ENCODE measurements around the gene NACC2. TPM values are rescaled to one million over a fixed set of nuclear protein-coding genes. Genes with fewer than 3 reads are reported as not detected.
A peak's percentile ranks its signal among the peaks of the same experiment; 100 is the strongest.

Gene NACC2
- total RNA-seq, 2 experiments from 2014 or later: 5.6 to 6.4 TPM

- H3K9me3 Mint-ChIP-seq (ENCODE audit: insufficient read depth): no peaks in the 10 kb centered on the region
- POLR2A ChIA-PET: interaction anchor here (0.6 to 0.7 kb wide), 2 partner anchors 107 to 116 kb away, joined by 3 read pairs; partner anchors contain the start of gene NACC2
- DNase-seq: peak; percentile 80
Observed at GRCh38 chr9:135978642-135979546, 116.2 kb downstream of the NACC2 start.

GRCh38 chr9:135976944-135977343 lies 118.1 kb downstream of the NACC2 start:
- no peak for DNase-seq
- CTCF ChIA-PET: no interaction called here
- Mint-ChIP-seq H3K36me3 (ENCODE audit: low read depth) (no peaks in the 10 kb centered on the region), H3K4me1 (ENCODE audit: low read depth) (peaks cover 21% of the 10 kb centered on the region), H3K4me3 (no peak overlapping the region), H3K27me3 (ENCODE audit: low read depth) (no peaks in the 10 kb centered on the region), H3K27ac (no peak overlapping the region), H3K9me3 (ENCODE audit: insufficient read depth) (no peaks in the 10 kb centered on the region)
- no peak for ATAC-seq
- POLR2A ChIA-PET: no interaction called here

More at GRCh38 chr9:135978642-135979546, 116.2 kb downstream of the NACC2 start:
- CTCF ChIA-PET: interaction anchor here (1.4 to 1.5 kb wide), 2 partner anchors 12 to 144 kb away, joined by 3 to 4 read pairs; no protein-coding TSS in a partner anchor
- peak; percentile 95 for ATAC-seq
- H3K27ac Mint-ChIP-seq: peak overlapping the region; percentile 86
- H3K4me1 Mint-ChIP-seq (ENCODE audit: low read depth): peaks cover 14% of the 10 kb centered on the region
- no peaks in the 10 kb centered on the region for H3K27me3 Mint-ChIP-seq (ENCODE audit: low read depth)
- H3K36me3 Mint-ChIP-seq (ENCODE audit: low read depth): no peaks in the 10 kb centered on the region
- H3K4me3 Mint-ChIP-seq: peak overlapping the region; percentile 51

GRCh38 chr9:135976531-135976930 lies 118.6 kb downstream of the NACC2 start:
- Mint-ChIP-seq H3K27me3 (ENCODE audit: low read depth) (no peaks in the 10 kb centered on the region), H3K27ac (no peak overlapping the region), H3K36me3 (ENCODE audit: low read depth) (no peaks in the 10 kb centered on the region), H3K4me1 (ENCODE audit: low read depth) (peaks cover 21% of the 10 kb centered on the region), H3K4me3 (no peak overlapping the region), H3K9me3 (ENCODE audit: insufficient read depth) (no peaks in the 10 kb centered on the region)
- ATAC-seq (no peak), DNase-seq (no peak)
- POLR2A ChIA-PET: interaction anchor here (0.6 kb wide), 1 partner anchor 9 kb away, joined by 4 read pairs; no protein-coding TSS in a partner anchor
- CTCF ChIA-PET: interaction anchor here (0.9 kb wide), 1 partner anchor 9 kb away, joined by 4 read pairs; no protein-coding TSS in a partner anchor

GRCh38 chr9:135975834-135976233 lies 119.3 kb downstream of the NACC2 start:
- POLR2A ChIA-PET: interaction anchor here (0.6 kb wide), 1 partner anchor 10 kb away, joined by 4 read pairs; no protein-coding TSS in a partner anchor
- ATAC-seq: no peak
- CTCF ChIA-PET: interaction anchor here (0.9 to 1.1 kb wide), 2 partner anchors 8 to 377 kb away, joined by 3 to 4 read pairs; no protein-coding TSS in a partner anchor
- Mint-ChIP-seq H3K27ac (no peak overlapping the region), H3K27me3 (ENCODE audit: low read depth) (no peaks in the 10 kb centered on the region), H3K9me3 (ENCODE audit: insufficient read depth) (no peaks in the 10 kb centered on the region), H3K4me1 (ENCODE audit: low read depth) (peaks cover 21% of the 10 kb centered on the region), H3K36me3 (ENCODE audit: low read depth) (no peaks in the 10 kb centered on the region), H3K4me3 (no peak overlapping the region)
- DNase-seq: no peak

- H3K4me1 Mint-ChIP-seq (ENCODE audit: low read depth): peaks cover 16% of the 10 kb centered on the region
- no peak overlapping the region for H3K27ac Mint-ChIP-seq
- DNase-seq: no peak
- ATAC-seq: no peak
- H3K9me3 Mint-ChIP-seq (ENCODE audit: insufficient read depth): no peaks in the 10 kb centered on the region
- H3K4me3 Mint-ChIP-seq: no peak overlapping the region
- H3K36me3 Mint-ChIP-seq (ENCODE audit: low read depth): no peaks in the 10 kb centered on the region
- ChIA-PET POLR2A (no interaction called here), CTCF (no interaction called here)
- H3K27me3 Mint-ChIP-seq (ENCODE audit: low read depth): no peaks in the 10 kb centered on the region
Observed at GRCh38 chr9:135974220-135974573, 120.9 kb downstream of the NACC2 start.

- ChIA-PET CTCF (interaction anchor here (0.8 kb wide), 1 partner anchor 17 kb away, joined by 3 read pairs; no protein-coding TSS in a partner anchor), POLR2A (no interaction called here)
- Mint-ChIP-seq H3K36me3 (ENCODE audit: low read depth) (no peaks in the 10 kb centered on the region), H3K4me3 (no peak overlapping the region), H3K27me3 (ENCODE audit: low read depth) (no peaks in the 10 kb centered on the region), H3K27ac (no peak overlapping the region), H3K4me1 (ENCODE audit: low read depth) (peaks cover 9% of the 10 kb centered on the region), H3K9me3 (ENCODE audit: insufficient read depth) (no peaks in the 10 kb centered on the region)
- ATAC-seq (no peak), DNase-seq (no peak)
Observed at GRCh38 chr9:135973277-135974219, 121.5 kb downstream of the NACC2 start.

- H3K27ac Mint-ChIP-seq: no peak overlapping the region
- H3K9me3 Mint-ChIP-seq (ENCODE audit: insufficient read depth): no peaks in the 10 kb centered on the region
- peaks cover 15% of the 10 kb centered on the region for H3K4me1 Mint-ChIP-seq (ENCODE audit: low read depth)
- no peak overlapping the region for H3K4me3 Mint-ChIP-seq
- POLR2A ChIA-PET: no interaction called here
- ATAC-seq (peak; percentile 54), DNase-seq (peak; percentile 72)
- CTCF ChIA-PET: no interaction called here
- H3K36me3 Mint-ChIP-seq (ENCODE audit: low read depth): no peaks in the 10 kb centered on the region
- no peaks in the 10 kb centered on the region for H3K27me3 Mint-ChIP-seq (ENCODE audit: low read depth)
Observed at GRCh38 chr9:135971892-135972291, 123.2 kb downstream of the NACC2 start.

GRCh38 chr9:135971111-135971766 lies 123.8 kb downstream of the NACC2 start:
- DNase-seq (no peak), ATAC-seq (no peak)
- peaks cover 17% of the 10 kb centered on the region for H3K4me1 Mint-ChIP-seq (ENCODE audit: low read depth)
- H3K27ac Mint-ChIP-seq: no peak overlapping the region
- POLR2A ChIA-PET: no interaction called here
- no peaks in the 10 kb centered on the region for H3K27me3 Mint-ChIP-seq (ENCODE audit: low read depth)
- H3K4me3 Mint-ChIP-seq: no peak overlapping the region
- CTCF ChIA-PET: no interaction called here
- H3K36me3 Mint-ChIP-seq (ENCODE audit: low read depth): no peaks in the 10 kb centered on the region
- H3K9me3 Mint-ChIP-seq (ENCODE audit: insufficient read depth): no peaks in the 10 kb centered on the region

- H3K27me3 Mint-ChIP-seq (ENCODE audit: low read depth): no peaks in the 10 kb centered on the region
- H3K36me3 Mint-ChIP-seq (ENCODE audit: low read depth): no peaks in the 10 kb centered on the region
- no peak for DNase-seq
- no peak overlapping the region for H3K27ac Mint-ChIP-seq
- ChIA-PET POLR2A (no interaction called here), CTCF (interaction anchor here (3.8 kb wide), 1 partner anchor 120 kb away, joined by 21 read pairs; no protein-coding TSS in a partner anchor)
- H3K9me3 Mint-ChIP-seq (ENCODE audit: insufficient read depth): no peaks in the 10 kb centered on the region
- ATAC-seq: no peak
- H3K4me3 Mint-ChIP-seq: no peak overlapping the region
- H3K4me1 Mint-ChIP-seq (ENCODE audit: low read depth): peaks cover 17% of the 10 kb centered on the region
Observed at GRCh38 chr9:135970128-135970815, 124.8 kb downstream of the NACC2 start.

- Mint-ChIP-seq H3K9me3 (ENCODE audit: insufficient read depth) (no peaks in the 10 kb centered on the region), H3K27ac (no peak overlapping the region), H3K4me1 (ENCODE audit: low read depth) (peaks cover 17% of the 10 kb centered on the region), H3K27me3 (ENCODE audit: low read depth) (no peaks in the 10 kb centered on the region), H3K4me3 (no peak overlapping the region), H3K36me3 (ENCODE audit: low read depth) (no peaks in the 10 kb centered on the region)
- DNase-seq (no peak), ATAC-seq (no peak)
- POLR2A ChIA-PET: interaction anchor here (0.5 kb wide), 1 partner anchor 435 kb away, joined by 4 read pairs; no protein-coding TSS in a partner anchor
- CTCF ChIA-PET: interaction anchor here (2.4 to 4.2 kb wide), 3 partner anchors 121 to 153 kb away, joined by 8 to 49 read pairs (median 21); no protein-coding TSS in a partner anchor
Observed at GRCh38 chr9:135969064-135969683, 125.9 kb downstream of the NACC2 start.

Data from activated CD8-positive, alpha-beta T cell treated with anti-CD3 and anti-CD28 coated beads, Interleukin-2, amount 10 ng/mL, durations not matched to agents 7 days and 5 days (primary cell).